HepG2 (cell line): ENCODE results near the gene ZNF33B. TPM values are rescaled to one million over a fixed set of nuclear protein-coding genes. Genes with fewer than 3 reads are reported as not detected.
A peak's percentile ranks its signal among the peaks of the same experiment; 100 is the strongest.

Experiments used
- ATAC-seq: fragments of 200-7000 bp; cut with Tn5 transposase; 3 replicates; pipeline ENCODE4 v1.9.1; 2020; ENCODE audit warnings: mild to moderate bottlenecking, moderate library complexity
- BruUV-seq: library from RNA; stranded (reverse); fragments of 400-500 nt; replicated peaks from 2 replicates; lab custom pipeline; 2021; lab: Mats Ljungman, UMichigan
- CTCF ChIA-PET: fragments of 300-600 bp; formaldehyde crosslinking; extraction: SDS; loops from one replicate; lab custom pipeline; 2021; ENCODE audit warnings: low total read pairs, inconsistent platforms, low intra/inter-chr PET ratio; lab: Yijun Ruan, JAX
- POLR2A ChIA-PET: fragments of 350-600 bp; sonication (Branson Sonifier 250); formaldehyde crosslinking; loops from one replicate; lab custom pipeline; 2020; ENCODE audit warnings: antibody characterized with exemption, inconsistent platforms; lab: Yijun Ruan, JAX
- DNase-seq: peaks from one replicate; pipeline ENCODE4 v3.0.0-alpha.2; 2015; ENCODE audit warnings: low spot score
- FAIRE-seq: peaks from 3 replicates; lab custom pipeline; 2011; peaks lifted over from hg19 to GRCh38; lab: Jason Lieb, UNC
- H2AFZ ChIP-seq: one replicate; pipeline ENCODE4 v1.6.1; 2011; ENCODE audit warnings: low read length, inconsistent platforms
- H3K27ac ChIP-seq: fragments of 300-600 bp; 3 replicates; pipeline ENCODE4 v1.8.0; 2011; ENCODE audit warnings: mixed run types, mild to moderate bottlenecking, mixed read lengths, low read length, inconsistent platforms; ENCODE audit not compliant: insufficient read depth; ENCODE audit errors: extremely low read length
- H3K27me3 ChIP-seq, 2 experiments: fragments of 200-600 bp in 1 of 2; 2 replicates in 1 of 2; 3 replicates in 1 of 2; pipeline versions ENCODE4 v1.6.0 to v1.8.0; 2011; ENCODE audit warnings: low read length in 2 of 2, mild to moderate bottlenecking in 2 of 2, moderate library complexity in 2 of 2, inconsistent platforms in 1 of 2; ENCODE audit not compliant: insufficient read depth in 2 of 2, control insufficient read depth in 1 of 2
- H3K36me3 ChIP-seq, 2 experiments: fragments of 200-600 bp in 1 of 2; replicated peaks in 1 of 2; 2 replicates in 1 of 2; 3 replicates in 1 of 2; pipeline versions ENCODE4 v1.5.1 to v1.8.0; 2011; ENCODE audit warnings: low read length in 2 of 2, inconsistent platforms in 1 of 2; ENCODE audit not compliant: insufficient read depth in 2 of 2, control insufficient read depth in 1 of 2
- H3K4me1 ChIP-seq: 2 replicates; pipeline ENCODE4 v1.5.1; 2012; ENCODE audit warnings: low read length, inconsistent platforms; ENCODE audit not compliant: insufficient read depth
- H3K4me2 ChIP-seq: 2 replicates; pipeline ENCODE4 v1.6.0; 2011; ENCODE audit warnings: low read depth, low read length, inconsistent platforms
- H3K4me3 ChIP-seq, 3 experiments: fragments of 200-600 bp in 1 of 3; sonication (generic), shearing (Covaris generic) in 1 of 3; replicated peaks in 1 of 3; 2 replicates each; pipeline ENCODE4 v1.5.1; 2011 to 2016; ENCODE audit warnings: low read length in 3 of 3, inconsistent platforms in 2 of 3, low read depth in 2 of 3, mild to moderate bottlenecking in 2 of 3, control low read depth in 1 of 3, mixed read lengths in 1 of 3; ENCODE audit not compliant: insufficient read depth in 1 of 3
- H3K79me2 ChIP-seq: one replicate; pipeline ENCODE4 v1.6.1; 2011; ENCODE audit warnings: low read length, inconsistent platforms; ENCODE audit not compliant: insufficient read depth
- H3K9ac ChIP-seq: 2 replicates; pipeline ENCODE4 v1.6.0; 2011; ENCODE audit warnings: mild to moderate bottlenecking, low read depth, low read length, inconsistent platforms; ENCODE audit not compliant: insufficient read depth
- H3K9me3 ChIP-seq: 2 replicates; pipeline ENCODE4 v1.5.1; 2012; ENCODE audit warnings: mild to moderate bottlenecking, low read length
- H4K20me1 ChIP-seq: 2 replicates; pipeline ENCODE4 v1.6.0; 2011; ENCODE audit warnings: inconsistent platforms, mild to moderate bottlenecking, low read length, moderate library complexity; ENCODE audit not compliant: insufficient read depth
- AKNA ChIP-seq: sonication (generic); formaldehyde crosslinking; IDR thresholded peaks from 2 replicates; pipeline ENCODE4 v1.4.0; 2020; ENCODE audit warnings: missing genetic modification reagents, borderline replicate concordance
- HCFC1 ChIP-seq: fragments of 150-350 bp; IDR thresholded peaks from 2 replicates; pipeline ENCODE4 v1.6.1; 2014; ENCODE audit warnings: low read depth, low read length
- MLXIP ChIP-seq: sonication (generic); formaldehyde crosslinking; IDR thresholded peaks from 2 replicates; pipeline ENCODE4 v1.9.0; 2021; ENCODE audit warnings: missing genetic modification reagents, borderline replicate concordance
- PLSCR1 ChIP-seq: sonication (generic); formaldehyde crosslinking; IDR thresholded peaks from 2 replicates; pipeline ENCODE4 v1.5.0; 2020; ENCODE audit warnings: missing genetic modification reagents, mild to moderate bottlenecking, borderline replicate concordance
- RFXANK ChIP-seq: IDR thresholded peaks from 2 replicates; pipeline ENCODE4 v1.6.1; 2016
- ZBTB4 ChIP-seq: sonication (generic); formaldehyde crosslinking; IDR thresholded peaks from 2 replicates; pipeline ENCODE4 v1.4.0; 2020; ENCODE audit warnings: missing genetic modification reagents, mild to moderate bottlenecking, borderline replicate concordance
- ZNF558 ChIP-seq: sonication (generic); formaldehyde crosslinking; IDR thresholded peaks from 2 replicates; pipeline ENCODE4 v1.9.0; 2022; ENCODE audit warnings: mild to moderate bottlenecking, missing genetic modification reagents, borderline replicate concordance
- ZNF746 ChIP-seq: sonication (generic); formaldehyde crosslinking; IDR thresholded peaks from 2 replicates; pipeline ENCODE4 v1.8.0; 2022; ENCODE audit warnings: mild to moderate bottlenecking, missing genetic modification reagents
- ZNF839 ChIP-seq: sonication (generic); formaldehyde crosslinking; IDR thresholded peaks from 2 replicates; pipeline ENCODE4 v1.4.0; 2020; ENCODE audit warnings: missing genetic modification reagents, mild to moderate bottlenecking, borderline replicate concordance
- WGBS: methylation state at CpG from one replicate; pipeline ENCODE4 v1.1.6; 2017; ENCODE audit warnings: low lambda C conversion rate; 5-methylcytosine and 5-hydroxymethylcytosine counted together
- in situ Hi-C: cut with HindIII; loops from 2 replicates; pipeline ENCODE4 v1.10.0; 2017; ENCODE audit warnings: low pct_unique_long_range_greater_than_20kb; ENCODE audit not compliant: extremely low pct_ligation_motif_present
- intact Hi-C: fragments of 100-400 bp; cut with micrococcal nuclease; formaldehyde crosslinking; loops from one replicate; pipeline ENCODE4 v1.10.0; 2022; ENCODE audit not compliant: unreplicated experiment
- polyA plus RNA-seq, 8 experiments: library from polyadenylated mRNA; depleted of rRNA in 3 of 8; stranded (reverse) in 7 of 8; unstranded in 1 of 8; fragments of >200 nt; fragmentation: Illumina TruSeq in 4 of 8; extraction: Trizol in 4 of 8; gene quantifications; 2 replicates each; pipeline versions ENCODE4 v1.2.1 to v1.2.3, GENCODE V29; 2011 to 2016; ENCODE audit warnings: low read depth in 4 of 8, missing spikeins in 1 of 8, mixed read lengths in 1 of 8; ENCODE audit not compliant: insufficient read depth in 1 of 8
- total RNA-seq, 5 experiments: library from RNA; depleted of rRNA; stranded (reverse); fragments of >200 nt; fragmentation: Illumina TruSeq; extraction: Trizol; gene quantifications; 2 replicates each; pipeline ENCODE4 v1.2.3, GENCODE V29; 2016; ENCODE audit warnings: low read depth in 1 of 5

ZNF33B gene
- total and polyA plus RNA-seq, 2 of the 13 experiments (the other 11 are each of a cell fraction or from before 2014, with no cell fraction given), result 18.4 to 23.5 TPM

- TF ChIP-seq AKNA (CRISPR knock-in tag) (no peak), ZNF558 (peak; percentile 68; the same call in 1 of the 2 replicates)
Measured at GRCh38 chr10:42544945-42545344, 93.4 kb downstream of the ZNF33B start (continued).

- BruUV-seq, result no TSS peak
- 15% methylated on average over 5 of the region's 5 CpGs for WGBS
- intact Hi-C loops, result loop anchor here (1.0 kb wide), 1 partner anchor 8 kb away; no protein-coding TSS in a partner anchor
- H3K4me2 ChIP-seq, result peak overlapping the region; percentile 72
- peaks cover 20% of the 10 kb centered on the region for H3K79me2 ChIP-seq
- no peaks in the 10 kb centered on the region for H4K20me1 ChIP-seq
- ChIA-PET CTCF (no interaction called here), POLR2A (interaction anchor here (0.6 to 1.9 kb wide), 3 partner anchors 9 to 239 kb away, joined by 3 to 7 read pairs (median 3); partner anchors contain the start of gene BMS1)
- FAIRE-seq (peak; percentile 70), DNase-seq (peak; percentile 82), ATAC-seq (peak; percentile 99)
- H3K9ac ChIP-seq, result 0 out of 2 replicates have a peak overlapping the region, but pooled peaks have one; percentile 41
- in situ Hi-C loops, result no loop called here
- no peaks in the 10 kb centered on the region for H3K9me3 ChIP-seq
- H3K4me1 ChIP-seq, result peaks cover 38% of the 10 kb centered on the region
- H2AFZ ChIP-seq, result no peak overlapping the region
- peak overlapping the region in 2 of 3 experiments; percentile 42 to 44; a peak in 3 of 6 replicates for H3K4me3 ChIP-seq
- H3K36me3 ChIP-seq, result peaks cover 0 to 4% of the 10 kb centered on the region in 2 experiments; a peak in 1 of 5 replicates
- H3K27me3 ChIP-seq, result no peaks in the 10 kb centered on the region
- H3K27ac ChIP-seq, result peak overlapping the region; percentile 80
- TF ChIP-seq ZNF746 (CRISPR knock-in tag) (no peak), ZNF839 (CRISPR knock-in tag) (no peak), PLSCR1 (no peak), RFXANK (no peak), HCFC1 (no peak), MLXIP (CRISPR knock-in tag) (no peak), ZBTB4 (no peak)
Measured at GRCh38 chr10:42543840-42544372, 94.5 kb downstream of the ZNF33B start.
